Medulla oblongata (tissue), 1 donor: ENCODE results near the gene PARVB.
"Not testable (repeated sequence)": the region's sequence is repeated elsewhere in the genome, so short reads cannot be mapped to it uniquely, and the experiment has no call there.

Experiments used
- DNase-seq: peaks from one replicate; pipeline ENCODE4 v3.0.0-alpha.2; 2015; ENCODE audit errors: extremely low spot score

Gene PARVB

DNA sequence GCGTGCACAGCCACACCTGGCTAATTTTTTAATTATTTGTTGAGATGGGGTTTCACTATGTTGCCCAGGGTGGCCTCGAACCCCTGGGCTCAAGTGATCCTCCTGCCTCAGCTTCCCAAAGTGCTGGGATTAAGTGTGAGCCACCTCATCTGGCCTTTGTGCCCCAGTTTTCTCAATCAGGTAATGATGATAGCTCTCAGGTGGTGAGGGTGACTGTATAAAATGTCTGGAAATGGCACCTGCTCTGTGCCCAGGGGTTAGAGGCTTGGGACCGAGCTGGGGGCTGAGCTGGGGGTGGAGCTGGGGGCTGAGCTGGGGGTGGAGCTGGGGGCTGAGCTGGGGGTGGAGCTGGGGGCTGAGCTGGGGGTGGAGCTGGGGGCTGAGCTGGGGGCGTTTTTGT, 32.5 kb downstream of the PARVB start:
- not testable (repeated sequence) for DNase-seq

DNA sequence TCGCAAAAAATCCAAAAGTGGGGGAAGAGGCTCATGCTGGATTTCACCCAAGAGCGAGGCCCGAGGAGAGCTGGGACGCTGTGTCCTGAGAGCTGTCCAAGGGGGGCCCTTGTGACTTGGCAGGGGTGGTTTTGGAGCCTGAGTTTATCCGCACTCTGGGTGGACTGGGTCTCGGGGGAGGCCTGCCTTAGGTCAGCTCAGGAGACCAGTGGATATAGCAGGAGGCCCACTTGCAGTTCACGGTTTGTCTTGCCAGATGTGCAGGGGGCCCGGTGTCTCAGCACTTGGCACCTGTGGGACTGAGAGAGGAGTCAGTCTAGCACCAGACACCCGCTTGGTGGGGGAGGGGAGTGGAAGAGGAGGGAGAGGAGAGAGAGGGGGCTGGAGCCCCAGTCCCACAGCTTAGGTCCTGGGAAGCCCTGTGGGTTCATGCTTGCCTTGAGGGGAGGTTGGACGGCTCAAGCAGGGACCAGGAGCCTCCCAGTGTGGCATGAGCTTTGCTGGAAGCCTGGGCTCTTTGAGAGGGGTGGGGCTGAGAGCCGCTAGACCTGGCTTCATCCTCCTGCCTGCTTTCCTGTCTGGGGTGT, 33.4 kb downstream of the PARVB start:
- DNase-seq = peak; percentile 50

- DNase-seq = no peak
These were observed 39.6 kb downstream of the PARVB start for GRCh38 chr22:44063462-44064371.

DNA sequence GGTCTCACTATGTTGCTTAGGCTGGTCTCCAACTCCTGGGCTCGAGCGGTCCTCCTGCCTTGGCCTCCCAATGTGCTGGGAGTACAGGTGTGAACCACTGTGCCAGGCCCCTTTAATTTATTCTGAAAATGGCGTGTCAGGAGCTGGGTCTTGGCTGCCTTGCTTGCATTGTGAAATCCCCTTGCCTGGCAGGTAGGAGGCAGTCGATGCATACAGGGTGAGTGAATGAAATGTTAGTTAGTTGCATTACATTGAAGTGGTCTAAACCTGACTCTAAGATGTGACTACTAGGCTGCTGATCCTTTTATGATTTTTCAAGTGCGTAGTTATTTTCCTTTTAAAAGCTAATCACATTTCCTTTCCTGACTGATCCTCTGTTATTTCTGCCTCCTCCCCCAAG, 42.9 kb downstream of the PARVB start:
- DNase-seq = no peak

DNA sequence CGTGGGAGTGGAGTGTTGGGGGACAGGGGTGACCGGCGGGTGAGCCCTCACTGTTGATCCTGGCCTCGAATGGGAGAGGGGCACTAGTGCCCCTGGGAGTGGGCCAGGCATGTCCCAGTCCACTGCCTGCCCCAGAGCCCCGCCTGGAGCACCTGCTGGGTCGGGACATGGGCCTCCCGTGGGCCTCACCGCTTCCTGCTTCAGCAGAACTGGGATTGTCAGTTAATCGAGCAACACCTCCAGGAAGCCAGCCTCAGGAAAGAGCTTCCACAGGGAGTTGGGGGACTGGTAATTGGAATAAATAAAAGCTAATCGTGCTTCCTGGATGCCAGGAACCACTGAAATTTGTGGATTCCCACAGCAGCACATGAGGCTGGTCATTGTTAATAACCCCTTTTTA, 43.8 kb downstream of the PARVB start:
- no peak for DNase-seq

DNA sequence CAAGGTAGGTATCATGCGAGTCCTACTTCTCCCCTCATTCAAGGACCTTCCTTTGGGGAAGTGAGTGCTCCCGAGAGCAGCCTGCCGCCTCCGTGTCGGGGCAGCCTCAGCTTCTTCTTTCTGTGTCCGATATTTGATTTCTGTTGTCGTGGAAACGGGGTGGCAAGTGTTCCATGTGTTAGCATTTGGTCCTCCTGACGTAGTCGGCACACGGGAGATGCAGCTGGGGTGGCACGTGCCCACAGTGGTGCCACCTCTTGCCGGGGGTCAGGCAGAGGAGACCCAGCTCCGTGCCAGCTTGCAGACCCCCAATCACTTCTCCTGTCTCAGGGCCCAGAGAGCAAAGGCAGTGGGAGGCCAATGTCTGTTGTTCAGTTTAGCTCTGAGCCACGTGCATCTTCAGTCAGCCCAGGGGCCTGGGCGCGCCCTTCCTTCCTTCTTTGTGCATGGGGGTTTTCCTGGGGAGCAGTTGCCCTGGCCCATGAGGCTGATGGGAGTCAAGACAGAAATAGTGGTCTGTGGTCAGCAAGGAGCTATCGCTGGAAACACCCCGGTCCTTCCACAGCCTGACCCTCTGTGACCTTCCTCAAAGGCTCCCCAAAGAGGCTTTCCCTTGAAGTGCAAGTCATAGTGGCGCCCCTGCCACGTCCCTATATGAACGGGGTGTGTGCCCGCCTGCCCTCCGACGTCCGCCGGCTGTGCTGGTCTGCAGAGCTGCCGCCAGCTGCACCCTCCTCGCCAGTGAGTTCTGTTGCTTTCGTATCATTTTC, 44.5 kb downstream of the PARVB start:
- peak; percentile 70 for DNase-seq

- no peak for DNase-seq
These were observed 45.9 kb downstream of the PARVB start for GRCh38 chr22:44070029-44070428.

GRCh38 chr22:44071781-44072326, 47.8 kb downstream of the PARVB start:
- DNase-seq = no peak

GRCh38 chr22:44074337-44074984, 50.4 kb downstream of the PARVB start:
- no peak for DNase-seq

GRCh38 chr22:44075022-44075421, 50.9 kb downstream of the PARVB start:
- no peak for DNase-seq

- no peak for DNase-seq
These were observed 51.6 kb downstream of the PARVB start for GRCh38 chr22:44075670-44076069.

DNA sequence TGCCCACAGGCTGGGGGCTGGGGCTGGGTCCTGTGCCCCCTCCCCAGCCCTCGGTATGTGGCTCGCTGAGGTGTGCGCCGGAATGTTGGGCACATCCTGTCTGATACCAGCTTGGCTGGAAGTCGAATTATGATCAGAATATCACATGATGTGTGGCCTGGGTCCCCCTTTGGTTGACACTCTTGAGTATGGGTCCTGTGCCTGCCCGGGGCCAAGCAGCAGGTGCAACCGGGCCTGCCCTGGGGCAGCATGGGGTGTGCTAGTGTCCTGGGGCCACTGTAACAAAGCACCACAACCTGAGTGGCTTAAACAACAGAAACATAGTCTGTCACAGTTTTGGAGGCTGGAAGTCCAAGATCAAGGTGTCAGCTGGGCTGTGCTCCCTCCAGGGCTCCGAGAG, 52.7 kb downstream of the PARVB start:
- DNase-seq = no peak

DNA sequence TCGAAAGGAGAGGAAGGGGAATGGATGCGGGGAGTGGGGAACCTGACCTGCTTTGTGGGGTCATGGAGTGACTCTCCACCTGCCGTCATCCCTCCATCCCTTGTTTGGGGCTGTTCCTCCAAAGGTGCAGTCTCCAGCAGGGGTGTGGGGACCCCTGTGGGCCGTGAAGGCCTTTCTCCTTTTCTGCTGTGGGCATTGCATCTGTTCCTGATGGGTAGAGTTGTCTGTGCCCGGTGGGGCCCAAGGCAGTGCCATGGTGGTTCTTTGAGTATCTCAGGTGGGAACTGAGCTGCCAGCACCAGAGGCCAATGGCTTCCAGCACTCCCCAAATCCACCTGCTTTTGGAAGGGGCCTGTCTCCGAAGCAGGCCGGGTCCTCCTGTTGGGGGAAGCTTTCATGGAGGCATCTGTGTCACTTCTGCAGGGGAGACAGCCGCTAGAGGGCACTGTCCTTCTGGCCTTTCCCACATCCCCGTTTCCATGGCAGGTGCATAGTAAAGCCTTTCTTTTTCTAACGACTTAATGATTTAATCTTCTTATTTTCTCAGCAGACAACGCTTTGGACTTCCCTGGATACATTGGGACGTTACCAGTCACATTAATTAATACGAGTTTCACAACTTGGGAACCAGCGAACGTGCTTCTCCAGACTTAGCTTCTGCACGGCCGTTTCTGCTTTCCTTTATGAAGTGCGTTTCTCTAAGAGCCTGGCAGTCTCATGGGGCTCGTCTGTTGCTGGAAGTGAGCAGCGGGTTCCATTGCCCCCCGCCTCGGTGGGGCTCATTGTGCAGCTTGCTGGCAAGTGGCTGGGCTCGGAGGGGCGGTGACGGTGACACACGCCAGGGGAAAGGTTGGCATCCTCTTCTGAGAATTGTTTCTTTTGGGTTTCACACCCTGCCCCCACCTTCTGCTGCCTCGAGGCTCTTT, 57.1 kb downstream of the PARVB start:
- DNase-seq = peak; percentile 83

- DNase-seq = no peak
These were observed 58.7 kb downstream of the PARVB start for GRCh38 chr22:44082801-44083200.

GRCh38 chr22:44084044-44084772, 60.1 kb downstream of the PARVB start:
- no peak for DNase-seq

DNA sequence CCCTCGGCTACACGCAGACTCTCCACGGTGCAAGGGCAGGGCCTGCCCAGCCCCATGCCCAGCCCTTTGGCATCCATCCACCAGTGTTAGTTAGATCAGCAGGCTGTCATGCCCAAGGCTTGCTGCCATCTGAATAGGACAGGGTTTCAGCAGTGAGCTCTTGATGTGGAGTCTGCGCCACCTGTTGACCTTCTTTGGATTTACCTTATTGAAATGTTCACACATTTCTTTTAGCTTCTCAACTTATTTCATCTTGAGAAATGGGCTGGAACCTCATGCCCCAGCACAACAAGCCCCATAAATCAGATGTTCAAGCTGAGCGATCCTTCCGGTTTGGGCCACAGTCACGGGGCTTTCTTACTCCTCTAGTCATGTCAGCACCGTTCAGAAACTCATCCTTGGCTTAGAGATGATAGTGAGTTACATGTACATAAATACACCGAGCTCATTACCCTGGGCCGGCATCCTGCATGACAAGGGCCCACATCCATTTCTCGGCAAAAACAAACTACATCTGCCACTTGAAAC, 61.7 kb downstream of the PARVB start:
- DNase-seq = peak; percentile 35

DNA sequence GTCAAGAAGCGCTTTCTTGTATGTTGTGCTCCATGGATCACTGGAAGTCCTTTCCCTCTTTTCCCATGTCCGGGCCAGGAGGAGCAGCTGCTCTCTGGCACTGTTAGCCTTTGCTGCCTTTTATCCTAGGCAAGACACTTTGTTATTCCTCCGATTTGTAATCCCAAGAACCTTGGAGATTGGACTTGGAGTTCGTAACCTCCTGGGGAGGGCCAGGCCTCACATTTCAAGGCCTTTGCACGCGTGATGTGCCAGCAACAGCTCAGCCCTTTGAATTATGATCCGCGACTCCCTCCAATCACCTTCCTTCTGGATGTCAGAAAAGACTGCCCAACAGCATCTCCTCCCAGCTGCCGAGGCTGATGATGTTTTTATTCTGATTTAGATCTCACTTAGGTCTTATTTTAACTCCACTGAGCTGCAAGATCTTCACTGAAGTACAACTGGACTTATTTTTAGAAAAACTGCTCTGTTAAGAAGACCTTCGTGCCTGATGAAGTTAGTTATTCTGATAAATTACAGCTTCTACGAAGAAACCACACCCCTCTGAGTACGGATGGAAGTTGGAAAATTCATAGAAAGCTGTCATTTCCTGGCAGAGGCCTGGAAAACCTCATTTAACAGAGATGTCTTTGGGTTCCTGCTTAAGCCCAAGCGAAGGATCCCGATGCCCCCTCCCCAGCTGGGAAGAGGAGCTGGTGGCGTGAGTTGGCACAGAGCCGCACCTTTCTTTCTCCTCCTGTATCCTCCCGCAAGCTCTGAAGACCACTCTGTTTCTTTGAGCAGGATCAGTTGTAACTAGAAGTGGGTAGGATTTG, 62.4 kb downstream of the PARVB start:
- DNase-seq = no peak

- DNase-seq = no peak
These were observed 63.0 kb downstream of the PARVB start for GRCh38 chr22:44087089-44087430.
